ENCODE data around the gene DCAF11.
A peak's percentile ranks its signal among the peaks of the same experiment; 100 is the strongest.
"Not testable (repeated sequence)": the region's sequence is repeated elsewhere in the genome, so short reads cannot be mapped to it uniquely, and the experiment has no call there.

Gene DCAF11

GRCh38 chr14:24098229-24098926, 16.2 kb upstream of the DCAF11 start:
- no peak for DNase-seq

- DNase-seq = peak; percentile 57 to 83 (median 65)
Measured at GRCh38 chr14:24098927-24099813, 15.4 kb upstream of the DCAF11 start.

GRCh38 chr14:24100197-24100981, 14.2 kb upstream of the DCAF11 start:
- DNase-seq = no peak

- DNase-seq = no peak
Measured at GRCh38 chr14:24100982-24101494, 13.5 kb upstream of the DCAF11 start.

GRCh38 chr14:24102357-24103048, 12.1 kb upstream of the DCAF11 start:
- DNase-seq = no peak

- no peak for DNase-seq
Measured at GRCh38 chr14:24103451-24103850, 11.1 kb upstream of the DCAF11 start.

GRCh38 chr14:24105609-24106239, 8.9 kb upstream of the DCAF11 start:
- DNase-seq = not testable (repeated sequence)

- no peak for DNase-seq
Measured at GRCh38 chr14:24106672-24107271, 7.8 kb upstream of the DCAF11 start.

GRCh38 chr14:24108336-24108874, 6.2 kb upstream of the DCAF11 start:
- DNase-seq = no peak

GRCh38 chr14:24110060-24110459, 4.5 kb upstream of the DCAF11 start:
- no peak for DNase-seq

- no peak for DNase-seq
Measured at GRCh38 chr14:24110523-24110922, 4.1 kb upstream of the DCAF11 start.

GRCh38 chr14:24113379-24113800, 1.2 kb upstream of the DCAF11 start:
- DNase-seq = peak in 1 of 3 experiments; percentile 57

GRCh38 chr14:24113801-24114531, 611 bp upstream of the DCAF11 start:
- DNase-seq = peak; percentile 90 to 96 (median 95)

GRCh38 chr14:24115422-24116127, 998 bp downstream of the DCAF11 start:
- DNase-seq = peak in 1 of 3 experiments; percentile 30

GRCh38 chr14:24116128-24116814, 1.7 kb downstream of the DCAF11 start:
- no peak for DNase-seq

GRCh38 chr14:24117179-24117578, 2.6 kb downstream of the DCAF11 start:
- no peak for DNase-seq

GRCh38 chr14:24119691-24120090, 5.1 kb downstream of the DCAF11 start:
- DNase-seq = no peak

- DNase-seq = no peak
Measured at GRCh38 chr14:24121210-24121609, 6.6 kb downstream of the DCAF11 start.

GRCh38 chr14:24122416-24122815, 7.8 kb downstream of the DCAF11 start:
- no peak for DNase-seq

Data from NCI-H1417 (cell line).